Measurements from ENCODE around the gene CCDC14. TPM values are rescaled to one million over a fixed set of nuclear protein-coding genes. Genes with fewer than 3 reads are reported as not detected.

The CCDC14 gene, protein sequence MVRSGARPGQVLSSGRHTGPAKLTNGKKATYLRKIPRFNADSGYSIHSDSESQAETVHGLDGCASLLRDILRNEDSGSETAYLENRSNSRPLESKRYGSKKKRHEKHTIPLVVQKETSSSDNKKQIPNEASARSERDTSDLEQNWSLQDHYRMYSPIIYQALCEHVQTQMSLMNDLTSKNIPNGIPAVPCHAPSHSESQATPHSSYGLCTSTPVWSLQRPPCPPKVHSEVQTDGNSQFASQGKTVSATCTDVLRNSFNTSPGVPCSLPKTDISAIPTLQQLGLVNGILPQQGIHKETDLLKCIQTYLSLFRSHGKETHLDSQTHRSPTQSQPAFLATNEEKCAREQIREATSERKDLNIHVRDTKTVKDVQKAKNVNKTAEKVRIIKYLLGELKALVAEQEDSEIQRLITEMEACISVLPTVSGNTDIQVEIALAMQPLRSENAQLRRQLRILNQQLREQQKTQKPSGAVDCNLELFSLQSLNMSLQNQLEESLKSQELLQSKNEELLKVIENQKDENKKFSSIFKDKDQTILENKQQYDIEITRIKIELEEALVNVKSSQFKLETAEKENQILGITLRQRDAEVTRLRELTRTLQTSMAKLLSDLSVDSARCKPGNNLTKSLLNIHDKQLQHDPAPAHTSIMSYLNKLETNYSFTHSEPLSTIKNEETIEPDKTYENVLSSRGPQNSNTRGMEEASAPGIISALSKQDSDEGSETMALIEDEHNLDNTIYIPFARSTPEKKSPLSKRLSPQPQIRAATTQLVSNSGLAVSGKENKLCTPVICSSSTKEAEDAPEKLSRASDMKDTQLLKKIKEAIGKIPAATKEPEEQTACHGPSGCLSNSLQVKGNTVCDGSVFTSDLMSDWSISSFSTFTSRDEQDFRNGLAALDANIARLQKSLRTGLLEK
- total RNA-seq, result 41.9 and 57.0 TPM in 2 replicates

DNA sequence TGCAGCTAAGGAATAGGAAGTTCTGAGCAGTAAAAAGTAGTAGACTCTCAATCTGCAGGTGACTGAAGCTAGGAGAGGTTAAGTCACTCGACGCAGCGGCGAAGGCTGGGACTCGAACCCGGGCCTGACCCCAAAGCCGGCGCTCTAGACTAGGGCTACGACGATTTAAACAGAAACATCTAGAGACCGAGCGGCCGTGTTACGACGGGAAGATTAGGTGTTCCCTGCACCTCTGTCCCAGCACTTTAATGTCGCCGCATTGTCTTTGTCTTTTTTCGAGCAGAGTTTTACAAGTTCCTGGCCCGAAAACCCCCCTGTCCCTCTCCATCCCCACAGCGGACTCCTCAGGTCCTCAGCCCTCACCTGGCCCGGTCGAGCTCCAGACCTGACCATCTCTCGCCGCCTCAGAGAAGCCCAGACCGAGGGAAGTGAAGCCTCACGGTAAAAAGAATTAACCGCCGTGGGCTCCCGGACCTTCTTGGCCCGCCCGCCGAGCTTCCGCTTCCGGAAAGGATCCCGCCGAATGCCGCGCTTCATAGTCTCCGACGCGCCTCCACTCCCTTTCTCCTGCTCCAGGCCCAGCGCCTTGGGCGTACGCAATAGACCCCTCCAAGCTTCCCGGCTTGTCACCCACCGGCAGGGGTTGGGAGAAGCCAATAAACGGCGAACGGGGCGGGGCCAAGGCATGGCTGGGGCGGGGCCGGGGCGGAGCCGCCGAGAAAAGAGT, at the start of gene CCDC14:
CCDC14 (minus strand) TSS at position 449 of the 727 bp plus-strand sequence; CDS start at position 393, 56 bp downstream.

DNA sequence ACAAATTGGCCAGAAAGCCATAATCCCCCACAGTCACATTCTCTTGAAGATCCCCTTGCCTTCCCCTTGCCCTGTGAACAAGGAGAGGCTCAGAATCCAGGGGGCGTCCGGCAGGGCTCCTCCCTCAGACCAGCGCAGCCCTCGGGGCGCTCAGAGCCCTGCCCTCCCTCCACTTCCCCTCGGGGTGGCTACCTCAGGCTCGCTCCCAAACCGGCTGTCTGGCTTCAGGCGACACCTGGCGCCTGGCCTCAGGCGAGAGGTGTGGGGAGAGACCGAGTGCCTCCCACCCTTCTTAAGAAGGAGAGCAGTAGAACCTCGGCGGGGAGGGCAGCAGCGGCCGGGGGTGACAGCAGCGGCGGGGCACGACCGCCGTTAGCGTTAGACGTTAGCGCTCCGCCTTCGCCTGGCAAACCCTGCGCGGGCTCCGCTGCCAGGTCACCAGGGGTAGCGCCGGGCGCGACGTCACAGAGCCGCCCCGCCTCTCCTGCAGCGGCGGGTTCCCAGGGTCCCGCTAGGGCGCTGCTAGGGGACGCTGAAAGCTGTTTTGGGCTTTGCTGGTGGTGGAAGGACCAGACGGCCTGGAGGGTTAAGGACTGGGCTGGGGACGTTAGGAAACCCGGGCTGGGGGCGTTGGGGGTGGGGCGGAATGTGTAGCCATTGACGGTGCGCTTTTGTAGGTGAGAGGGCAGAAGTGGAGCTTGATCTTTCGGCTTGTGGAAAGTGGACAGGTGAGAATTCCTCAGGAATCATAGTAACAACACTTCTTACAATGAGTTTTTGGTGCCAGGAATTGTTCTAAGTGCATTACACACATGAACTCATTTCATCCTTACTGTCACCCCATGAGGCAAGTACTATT, 30.9 kb upstream of the CCDC14 start, which contains the start of gene ROPN1:
ROPN1 (minus strand) TSS at position 395 of the 859 bp plus-strand sequence. CDS start 11,643 bp downstream, outside the sequence.

DNA sequence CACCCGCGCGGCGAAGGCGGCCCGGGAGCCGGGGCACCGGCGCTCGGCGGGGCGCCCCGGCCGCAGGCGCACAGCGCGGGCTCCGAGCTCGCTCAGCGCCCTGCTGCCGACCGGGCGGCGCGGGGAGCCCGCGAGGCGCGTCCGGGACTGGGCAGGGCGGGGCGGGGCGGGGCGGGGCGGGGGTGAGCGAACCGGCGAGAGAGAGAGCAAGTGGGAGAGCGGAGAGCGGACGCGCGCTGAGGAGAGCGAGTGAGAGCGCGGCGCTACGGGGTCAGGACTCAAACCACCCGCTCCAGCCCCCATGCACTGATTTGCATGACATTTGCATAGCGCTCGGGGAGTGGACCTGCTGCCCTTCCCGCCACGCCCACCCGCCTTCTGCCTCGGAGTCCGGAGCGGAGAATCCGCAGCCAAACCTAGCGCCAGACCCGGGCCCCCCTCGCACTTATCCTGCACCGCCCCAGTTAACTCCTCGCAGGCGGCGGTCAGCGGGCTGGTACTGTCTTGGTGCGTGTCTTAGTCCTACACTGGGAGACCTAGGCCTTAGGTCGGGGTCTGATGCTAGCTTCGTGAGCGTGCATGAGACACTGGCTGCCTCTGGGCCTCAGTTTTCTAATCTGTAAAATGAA, 76.7 kb downstream of the CCDC14 start, which contains the start of gene MYLK:
MYLK (minus strand) TSS at position 130 of the 629 bp plus-strand sequence. CDS start 90,491 bp downstream, outside the sequence.

Other genes with a start within 250 kb of the CCDC14 start
- 211 and 318 TPM in 2 replicates for gene MYLK, start 76.9 kb downstream of the CCDC14 start, total RNA-seq
- gene ROPN1, start 30.9 kb upstream of the CCDC14 start, total RNA-seq, result not detected in 2 replicates
- 1.8 and 1.9 TPM in 2 replicates for gene KALRN, start 72.1 kb upstream of the CCDC14 start, total RNA-seq

Measured in hair follicle dermal papilla cell (primary cell).